Breast epithelium (tissue), 3 donors: ENCODE results near the gene ZNF22.
A peak's percentile ranks its signal among the peaks of the same experiment; 100 is the strongest.

Experiments
- CTCF ChIP-seq, 3 donors: fragments of 450-650 bp; IDR thresholded peaks; one replicate each; pipeline ENCODE4 v1.5.1; 2016 to 2017; ENCODE audit warnings: antibody characterized with exemption in 3 of 3, mild to moderate bottlenecking in 3 of 3, moderate library complexity in 3 of 3
- POLR2A ChIP-seq: fragments of 450-650 bp; IDR thresholded peaks from one replicate; pipeline ENCODE4 v1.6.1; 2016; ENCODE audit warnings: antibody characterized with exemption, mild to moderate bottlenecking, moderate library complexity
- POLR2AphosphoS5 ChIP-seq, 3 donors: sonication (generic); formaldehyde crosslinking; IDR thresholded peaks; one replicate each; pipeline ENCODE4 v1.6.1; 2017; ENCODE audit warnings: antibody characterized with exemption in 3 of 3

GRCh38 chr10:44972874-44973306 is 27.8 kb upstream of the ZNF22 start:
- no peak for TF ChIP-seq POLR2A
- peak in 1 of 3 donors; percentile 8 for TF ChIP-seq CTCF (IDR thresholded peaks at IDR 0.05)
- TF ChIP-seq POLR2AphosphoS5 (IDR thresholded peaks at IDR 0.05) = peak in 2 of 3 donors; percentile 6 to 95
